ENCODE data around the gene SLC6A12.

Gene SLC6A12

GRCh38 chr12:212415-212714, 1.6 kb downstream of the SLC6A12 start:
- TF ChIP-seq CTCF (IDR thresholded peaks at IDR 0.05; ENCODE audit: low read depth, low read length, missing control alignments): no peak
- DNase-seq: no peak
- in situ Hi-C loops (cut with HindIII; ENCODE audit: low pct_ligation_motif_present, low sequenced_read_pairs): no loop called here

GRCh38 chr12:211639-212414, 2.1 kb downstream of the SLC6A12 start:
- DNase-seq: no peak
- no peaks in the 10 kb centered on the region for H3K36me3 ChIP-seq (replicated peaks)
- peaks cover 28% of the 10 kb centered on the region for H3K27me3 ChIP-seq (replicated peaks)
- no peak for TF ChIP-seq CTCF (IDR thresholded peaks at IDR 0.05; ENCODE audit: low read depth, low read length, missing control alignments)
- no peak overlapping the region for H3K4me3 ChIP-seq (ENCODE audit: low read depth, low read length)
- H3K27ac ChIP-seq: no peak overlapping the region
- in situ Hi-C loops (cut with HindIII; ENCODE audit: low pct_ligation_motif_present, low sequenced_read_pairs): no loop called here

More at GRCh38 chr12:212415-212714, 1.6 kb downstream of the SLC6A12 start:
- Histone ChIP-seq H3K4me3 (ENCODE audit: low read depth, low read length) (no peak overlapping the region), H3K36me3 (replicated peaks) (no peaks in the 10 kb centered on the region), H3K27ac (no peak overlapping the region), H3K27me3 (replicated peaks) (peaks cover 28% of the 10 kb centered on the region)

GRCh38 chr12:211142-211465, 2.9 kb downstream of the SLC6A12 start:
- DNase-seq: no peak
- Histone ChIP-seq H3K27me3 (replicated peaks) (peaks cover 28% of the 10 kb centered on the region), H3K27ac (no peak overlapping the region), H3K36me3 (replicated peaks) (no peaks in the 10 kb centered on the region), H3K4me3 (ENCODE audit: low read depth, low read length) (no peak overlapping the region)
- in situ Hi-C loops (cut with HindIII; ENCODE audit: low pct_ligation_motif_present, low sequenced_read_pairs): no loop called here
- no peak for TF ChIP-seq CTCF (IDR thresholded peaks at IDR 0.05; ENCODE audit: low read depth, low read length, missing control alignments)

GRCh38 chr12:210277-211141, 3.4 kb downstream of the SLC6A12 start:
- no peak for DNase-seq
- Histone ChIP-seq H3K4me3 (ENCODE audit: low read depth, low read length) (no peak overlapping the region), H3K27me3 (replicated peaks) (peaks cover 28% of the 10 kb centered on the region), H3K27ac (no peak overlapping the region), H3K36me3 (replicated peaks) (no peaks in the 10 kb centered on the region)
- no peak for TF ChIP-seq CTCF (IDR thresholded peaks at IDR 0.05; ENCODE audit: low read depth, low read length, missing control alignments)
- in situ Hi-C loops (cut with HindIII; ENCODE audit: low pct_ligation_motif_present, low sequenced_read_pairs): no loop called here

- Histone ChIP-seq H3K36me3 (replicated peaks) (no peaks in the 10 kb centered on the region), H3K27me3 (replicated peaks) (peaks cover 28% of the 10 kb centered on the region), H3K4me3 (ENCODE audit: low read depth, low read length) (no peak overlapping the region), H3K27ac (no peak overlapping the region)
- no peak for DNase-seq
- in situ Hi-C loops (cut with HindIII; ENCODE audit: low pct_ligation_motif_present, low sequenced_read_pairs): no loop called here
- no peak for TF ChIP-seq CTCF (IDR thresholded peaks at IDR 0.05; ENCODE audit: low read depth, low read length, missing control alignments)
These were observed 4.1 kb downstream of the SLC6A12 start for GRCh38 chr12:209851-210250.
